Activated CD4-positive, alpha-beta T cell treated with anti-CD3 and anti-CD28 coated beads, Interleukin-2, Interleukin-6, amounts not matched to agents 100 ng/mL and 50 ng/mL, durations not matched to agents 16 hours and 8 hours (primary cell): ENCODE data around the gene EPX.
"Not testable (repeated sequence)": the region's sequence is repeated elsewhere in the genome, so short reads cannot be mapped to it uniquely, and the experiment has no call there.

Experiments
- DNase-seq: peaks from one replicate; pipeline ENCODE4 v3.0.0-alpha.2; 2020

The EPX gene, protein sequence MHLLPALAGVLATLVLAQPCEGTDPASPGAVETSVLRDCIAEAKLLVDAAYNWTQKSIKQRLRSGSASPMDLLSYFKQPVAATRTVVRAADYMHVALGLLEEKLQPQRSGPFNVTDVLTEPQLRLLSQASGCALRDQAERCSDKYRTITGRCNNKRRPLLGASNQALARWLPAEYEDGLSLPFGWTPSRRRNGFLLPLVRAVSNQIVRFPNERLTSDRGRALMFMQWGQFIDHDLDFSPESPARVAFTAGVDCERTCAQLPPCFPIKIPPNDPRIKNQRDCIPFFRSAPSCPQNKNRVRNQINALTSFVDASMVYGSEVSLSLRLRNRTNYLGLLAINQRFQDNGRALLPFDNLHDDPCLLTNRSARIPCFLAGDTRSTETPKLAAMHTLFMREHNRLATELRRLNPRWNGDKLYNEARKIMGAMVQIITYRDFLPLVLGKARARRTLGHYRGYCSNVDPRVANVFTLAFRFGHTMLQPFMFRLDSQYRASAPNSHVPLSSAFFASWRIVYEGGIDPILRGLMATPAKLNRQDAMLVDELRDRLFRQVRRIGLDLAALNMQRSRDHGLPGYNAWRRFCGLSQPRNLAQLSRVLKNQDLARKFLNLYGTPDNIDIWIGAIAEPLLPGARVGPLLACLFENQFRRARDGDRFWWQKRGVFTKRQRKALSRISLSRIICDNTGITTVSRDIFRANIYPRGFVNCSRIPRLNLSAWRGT

DNA sequence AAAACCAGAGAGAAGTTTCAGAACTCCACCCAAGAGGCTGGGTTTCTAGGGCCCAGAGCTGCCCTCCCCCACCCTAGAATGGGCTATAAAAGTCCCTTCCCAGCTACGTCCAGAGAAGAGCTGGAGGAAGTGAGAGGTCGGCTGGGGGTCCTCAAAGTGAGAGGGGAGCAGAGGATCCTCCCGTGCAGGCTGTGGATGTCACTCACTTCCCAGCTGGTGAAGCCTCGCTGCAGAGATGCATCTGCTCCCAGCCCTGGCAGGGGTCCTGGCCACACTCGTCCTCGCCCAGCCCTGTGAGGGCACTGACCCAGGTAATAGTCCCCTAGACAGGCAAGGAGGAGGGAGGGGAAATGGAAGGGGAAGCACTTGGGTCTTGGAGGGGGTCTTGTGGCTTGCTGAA is at the start of gene EPX:
EPX (plus strand) TSS at position 115 of the 400 bp plus-strand sequence; CDS start at position 236, 121 bp downstream.
- DNase-seq, result no peak

DNA sequence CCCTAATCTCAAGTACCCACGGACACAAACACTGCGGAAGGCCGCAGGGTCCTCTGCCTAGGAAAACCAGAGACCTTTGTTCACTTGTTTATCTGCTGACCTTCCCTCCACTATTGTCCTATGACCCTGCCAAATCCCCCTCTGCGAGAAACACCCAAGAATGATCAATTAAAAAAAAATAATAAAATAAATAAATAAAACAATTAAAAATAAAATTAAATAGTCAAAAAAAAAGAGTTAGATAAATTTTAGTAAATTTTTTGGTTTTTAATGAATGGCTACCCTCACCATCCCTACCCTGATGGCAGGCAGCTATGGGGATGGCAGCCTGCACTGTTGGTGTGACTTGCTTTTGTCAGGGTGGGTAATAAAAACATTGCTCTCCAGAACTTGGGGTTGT is 49.2 kb upstream of the EPX start:
- DNase-seq, result not testable (repeated sequence)

GRCh38 chr17:58144801-58145200 is 47.7 kb upstream of the EPX start:
- no peak for DNase-seq

DNA sequence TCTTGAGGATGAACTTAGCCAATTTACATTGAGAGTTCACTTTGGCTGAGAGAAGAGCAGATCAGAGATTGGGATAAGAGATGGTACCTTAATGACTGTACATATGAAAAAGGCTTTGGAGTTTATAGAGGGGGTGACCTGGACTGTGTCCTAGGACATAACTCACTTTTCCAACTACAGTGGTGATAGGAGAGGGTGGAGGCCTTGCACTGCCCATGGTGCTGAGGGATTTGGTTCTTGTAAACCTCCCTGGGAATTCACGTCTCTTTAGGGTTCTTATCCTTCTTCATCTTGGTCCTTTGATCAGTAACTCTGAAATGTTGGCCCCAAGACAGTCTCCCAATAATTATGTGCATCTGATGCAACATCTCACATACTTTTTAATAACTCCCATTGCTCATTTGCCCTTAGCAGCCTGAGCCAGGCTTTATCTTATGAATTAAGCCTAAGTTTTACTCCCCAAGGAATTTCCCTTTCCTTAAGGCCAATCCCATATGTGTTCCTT is 44.5 kb upstream of the EPX start, which contains the start of gene OR4D1:
OR4D1 (plus strand) TSS at position 455 of the 505 bp plus-strand sequence. CDS start 6,770 bp downstream, outside the sequence.
- DNase-seq, result no peak

DNA sequence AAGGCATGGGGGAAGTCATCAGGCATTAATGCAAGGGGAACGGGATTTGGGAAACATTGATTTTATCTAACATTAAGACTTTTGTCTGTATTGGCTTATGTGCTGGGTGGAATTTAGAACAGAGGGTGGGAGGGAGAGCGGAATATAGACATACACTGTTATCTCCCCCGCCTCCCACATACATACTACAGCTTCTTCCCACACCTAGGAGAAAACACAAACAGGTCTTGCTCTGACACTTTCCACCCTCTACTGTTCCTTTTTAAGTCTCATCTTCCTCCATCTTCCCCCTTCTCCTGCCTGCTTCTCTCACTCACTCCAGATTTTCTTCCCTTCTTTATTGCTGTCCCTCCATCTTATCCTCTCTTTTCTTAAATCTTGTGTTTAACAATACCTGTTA is 43.9 kb upstream of the EPX start:
- no peak for DNase-seq

- DNase-seq, result no peak
Observed at GRCh38 chr17:58150394-58150793, 42.1 kb upstream of the EPX start.

- peak; percentile 69 for DNase-seq
Observed at GRCh38 chr17:58153046-58153445, 39.5 kb upstream of the EPX start.

DNA sequence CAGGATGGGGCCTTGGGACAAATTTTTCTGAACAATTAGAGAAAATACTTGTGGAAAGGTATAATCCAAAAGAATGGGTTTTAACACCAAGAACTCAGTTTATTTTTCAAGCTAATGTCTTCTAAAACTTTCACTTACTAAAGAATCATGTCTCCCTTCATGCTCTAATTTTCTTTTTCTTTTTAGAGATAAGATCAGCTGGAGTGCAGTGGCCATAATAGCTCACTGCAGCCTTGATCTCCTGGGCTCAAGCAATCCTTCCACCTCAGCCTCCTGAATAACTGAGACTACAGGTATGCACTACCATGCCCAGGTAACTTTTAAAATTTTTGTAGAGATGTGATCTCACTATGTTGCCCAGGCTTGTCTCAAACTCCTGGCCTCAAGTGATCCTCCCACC is 38.9 kb upstream of the EPX start:
- DNase-seq, result no peak

- DNase-seq, result peak; percentile 63
Observed at GRCh38 chr17:58156839-58157803, 35.4 kb upstream of the EPX start.

DNA sequence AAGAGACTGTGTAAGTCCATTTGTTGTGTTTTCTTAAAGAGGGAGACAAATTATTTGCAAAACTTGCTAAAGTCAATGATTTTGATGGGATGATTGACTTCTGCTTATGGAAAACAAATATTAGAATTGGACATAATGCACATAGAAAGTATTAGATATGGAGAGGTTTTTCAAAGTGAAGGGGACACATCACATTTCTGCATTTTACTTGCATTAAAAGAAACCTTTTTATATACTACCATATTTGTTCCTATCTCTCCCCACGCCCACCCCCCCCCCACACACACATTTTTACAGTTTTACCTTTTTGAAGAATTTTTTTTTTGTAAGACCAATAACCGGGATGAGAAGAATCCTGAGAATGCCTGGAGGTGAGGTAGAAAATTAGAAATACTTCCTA is 34.3 kb upstream of the EPX start:
- no peak for DNase-seq

DNA sequence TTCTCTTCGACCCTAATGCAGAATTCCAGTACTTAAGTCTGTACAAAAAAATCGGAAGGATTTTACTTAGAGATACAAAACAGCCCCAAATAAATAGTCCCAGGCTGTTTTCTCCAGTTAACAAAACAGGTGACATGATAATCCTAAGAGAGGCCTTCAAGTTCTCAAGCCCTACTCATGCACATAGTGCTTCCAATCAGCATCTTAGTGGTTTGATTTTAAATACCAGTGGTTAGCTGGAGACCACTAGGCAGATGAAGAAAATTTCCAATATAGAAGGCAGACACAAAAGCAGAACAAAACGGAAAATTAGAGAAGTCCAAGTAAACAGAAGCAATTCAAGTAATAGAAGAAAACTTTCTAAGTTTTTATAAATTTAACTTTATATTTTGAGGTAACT is 31.0 kb upstream of the EPX start:
- DNase-seq, result no peak

DNA sequence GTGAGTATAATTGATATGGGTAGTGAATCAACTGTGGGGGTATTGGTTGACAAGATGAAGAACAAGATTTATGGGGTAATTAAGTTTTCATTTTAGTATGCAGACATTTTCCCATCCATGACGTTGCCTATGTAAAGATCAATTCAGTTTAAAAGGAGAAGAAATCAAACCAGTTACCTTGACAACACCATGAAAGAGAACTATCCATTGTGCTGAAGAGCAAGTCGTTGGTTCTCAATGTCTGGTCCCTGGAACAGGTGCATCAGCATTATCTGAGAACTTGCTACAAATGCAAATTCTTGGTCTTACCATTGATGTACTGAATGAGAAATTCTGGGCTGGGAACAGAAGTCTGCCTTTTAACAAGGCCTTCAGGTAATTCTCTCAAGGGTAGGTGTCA is 26.5 kb upstream of the EPX start:
- no peak for DNase-seq

DNA sequence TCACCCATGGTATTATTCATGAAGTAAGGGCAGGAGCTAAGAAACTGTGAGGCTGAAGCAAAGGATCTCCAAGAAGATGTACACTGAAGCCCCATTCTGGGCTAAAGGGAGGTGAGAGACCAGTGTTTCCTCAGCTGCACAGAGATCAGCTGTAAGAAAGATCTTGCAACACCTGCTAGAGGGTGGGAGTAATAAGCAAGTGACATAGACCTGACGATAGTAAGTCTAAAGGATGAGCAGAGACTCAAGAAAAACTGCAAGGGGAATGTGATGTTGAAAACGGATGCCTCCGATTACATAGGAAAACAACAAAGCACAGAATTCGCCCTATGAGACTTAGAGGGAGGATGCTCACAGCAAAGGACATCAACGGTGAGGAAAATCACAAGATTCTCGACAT is 25.8 kb upstream of the EPX start, which contains the start of gene OR4D2:
OR4D2 (plus strand) TSS at position 301 of the 400 bp plus-strand sequence. CDS start 2,674 bp downstream, outside the sequence.
- DNase-seq, result no peak

DNA sequence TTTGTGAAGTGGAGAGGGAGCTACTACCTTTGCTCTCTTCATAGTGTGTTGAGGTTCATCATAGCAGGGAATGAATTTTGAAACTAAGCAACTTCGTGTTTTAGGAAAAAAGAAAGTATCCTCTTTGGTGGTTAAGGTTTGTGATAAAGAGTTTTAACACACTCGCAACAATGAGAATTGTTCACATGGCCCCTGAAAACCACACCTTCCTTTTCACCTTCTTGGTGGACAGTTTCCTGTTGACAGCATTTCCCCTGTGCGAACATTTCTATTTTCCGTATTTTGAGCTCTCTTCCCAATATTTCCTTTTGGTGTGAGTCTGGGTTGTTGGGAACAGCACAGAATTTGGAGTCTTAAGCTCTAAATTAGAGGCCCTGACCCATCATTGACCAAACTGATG is 21.9 kb upstream of the EPX start:
- no peak for DNase-seq

DNA sequence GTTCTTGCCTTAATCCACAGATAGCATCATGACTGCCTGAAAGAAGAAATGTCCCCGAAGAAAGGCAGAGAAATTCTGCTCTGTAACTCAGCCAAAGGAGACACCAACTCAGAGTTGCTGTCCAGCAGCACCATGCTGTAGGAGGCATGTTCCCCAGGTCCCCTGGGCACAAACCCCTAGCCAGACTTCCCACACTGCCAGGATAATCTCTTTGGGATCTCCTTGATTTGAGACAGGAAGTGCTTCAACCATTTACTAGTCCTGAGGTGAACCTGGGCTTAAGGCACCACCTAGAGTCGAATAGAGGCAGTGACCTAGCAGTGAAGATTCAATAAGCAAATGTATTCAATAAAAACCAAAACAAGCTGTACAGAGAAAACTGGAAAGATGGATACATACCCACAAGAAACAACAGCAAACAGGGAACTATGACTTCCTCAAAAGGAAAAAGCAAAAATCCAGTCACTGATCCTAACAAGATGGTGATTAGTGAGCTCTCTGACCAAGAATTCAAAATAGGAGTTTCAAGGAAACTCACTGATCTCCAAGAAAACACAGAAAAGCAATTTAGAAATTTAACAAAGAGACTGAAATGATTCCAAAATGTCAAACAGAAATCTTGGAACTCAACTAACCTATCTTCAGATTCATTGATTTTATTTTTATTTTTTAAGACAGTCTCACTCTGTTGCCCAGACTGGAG is 20.0 kb upstream of the EPX start:
- peak; percentile 62 for DNase-seq

- DNase-seq, result no peak
Observed at GRCh38 chr17:58174871-58175270, 17.7 kb upstream of the EPX start.

DNA sequence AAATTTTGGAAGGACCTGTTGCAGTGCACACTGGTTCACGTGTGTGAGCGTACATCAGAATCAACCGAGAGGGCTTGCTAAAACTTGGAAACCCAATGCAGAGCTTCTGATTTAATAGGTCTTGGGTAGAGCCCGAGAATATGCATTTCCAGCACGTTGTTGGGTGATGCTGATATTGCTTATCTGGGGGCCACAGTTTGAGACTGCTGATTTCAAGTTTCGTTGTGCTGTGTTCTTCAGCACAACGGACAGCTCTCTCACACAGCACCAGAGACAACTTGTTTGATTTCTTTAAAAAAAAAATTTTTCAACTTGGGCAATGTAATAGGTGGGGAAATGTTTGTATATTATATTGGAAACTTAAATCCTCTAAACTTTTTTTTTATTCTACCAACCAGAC is 16.3 kb upstream of the EPX start:
- DNase-seq, result no peak

DNA sequence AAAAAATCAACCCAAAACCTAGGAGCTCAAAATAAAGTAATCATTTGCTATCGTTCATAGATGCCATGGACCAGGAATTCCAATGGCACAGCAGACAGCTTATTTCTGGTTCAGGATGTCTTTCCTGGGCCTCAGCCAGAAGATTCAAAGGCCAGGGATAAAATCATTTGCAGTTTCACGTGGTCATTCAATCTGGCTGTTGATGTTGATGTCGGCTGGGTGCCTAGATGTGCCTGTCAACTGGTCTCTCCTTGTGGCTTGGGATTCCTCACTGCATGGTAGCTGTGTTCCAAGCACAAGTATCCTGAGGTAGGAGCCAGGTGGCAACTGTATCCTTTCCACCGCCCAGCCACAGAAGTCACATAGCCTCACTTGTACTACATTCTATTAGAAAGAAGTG is 10.7 kb upstream of the EPX start:
- no peak for DNase-seq

- DNase-seq, result no peak
Observed at GRCh38 chr17:58183514-58183913, 9.0 kb upstream of the EPX start.

DNA sequence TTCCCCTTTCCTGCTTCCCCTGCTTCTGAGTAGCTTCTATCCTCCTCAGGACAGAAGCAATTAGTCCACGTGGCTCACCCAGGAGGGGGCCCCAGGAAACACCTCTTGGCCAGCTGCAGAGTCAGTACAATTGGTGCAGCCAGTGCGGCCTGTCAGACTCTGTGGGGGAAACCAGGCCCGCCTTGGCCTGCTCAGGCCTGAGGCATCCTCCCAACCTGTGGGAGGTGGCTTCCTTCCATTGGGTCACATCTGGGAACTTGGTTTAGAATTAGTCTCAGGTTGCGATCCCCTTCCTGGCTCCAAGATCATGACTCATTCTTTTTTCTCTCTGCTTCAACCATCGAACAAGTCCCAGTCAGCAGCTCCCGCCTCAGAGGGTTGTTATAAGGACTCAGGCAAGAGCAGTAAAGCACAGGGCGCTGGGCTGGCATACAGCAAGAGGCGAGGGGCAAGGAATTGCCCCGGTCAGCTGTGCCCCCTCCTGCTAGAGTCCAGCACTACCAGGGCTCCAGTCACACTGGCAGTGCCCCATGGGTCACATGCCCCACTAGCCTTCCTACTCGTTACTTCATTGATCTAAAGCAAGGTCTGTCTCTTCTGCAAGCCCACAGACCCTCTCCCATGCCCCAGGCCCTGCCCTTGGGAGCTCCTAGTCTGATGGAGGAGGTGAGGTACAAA is 8.1 kb upstream of the EPX start:
- no peak for DNase-seq

DNA sequence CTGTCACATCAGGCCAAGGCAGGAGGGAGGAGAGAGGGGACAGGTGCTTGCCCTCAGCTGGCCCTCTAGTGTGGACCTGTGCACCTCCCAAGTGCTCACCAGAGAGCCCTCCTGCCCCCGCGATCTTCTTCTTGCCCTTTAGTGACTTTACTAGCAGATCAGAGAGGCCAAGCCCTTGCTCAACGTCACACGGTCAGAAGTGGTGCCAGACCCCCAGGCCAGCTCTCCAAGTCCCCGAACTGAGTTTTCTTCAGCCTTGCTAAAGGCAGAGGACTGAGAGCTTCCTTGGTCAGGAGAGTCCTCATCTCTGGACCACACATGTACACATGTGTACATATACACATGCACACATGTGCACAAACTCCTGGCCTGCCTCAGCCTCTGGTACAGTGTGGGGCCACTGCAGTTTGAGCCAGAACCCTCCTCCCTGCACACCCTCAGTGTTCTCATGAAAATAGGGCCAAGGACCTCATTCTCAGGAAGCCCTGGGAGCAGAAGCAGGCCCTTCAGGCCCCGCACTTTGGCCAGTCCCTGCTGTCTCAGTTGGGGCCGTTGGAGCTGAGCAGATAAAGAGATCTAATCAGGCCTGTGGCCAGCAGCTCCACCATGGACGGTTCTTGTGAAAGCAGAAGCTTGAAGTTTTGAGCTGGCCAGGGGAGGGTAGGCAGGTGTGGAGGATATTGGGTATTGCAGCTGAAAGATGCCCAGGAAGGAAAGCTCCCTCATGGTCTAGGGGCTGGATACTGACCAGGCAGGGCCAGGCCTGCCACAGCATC is 7.4 kb upstream of the EPX start:
- no peak for DNase-seq
